Thyroid gland (tissue), 4 donors: Measurements from ENCODE around the gene TNFSF9.

Experiments
- POLR2A ChIP-seq, 2 donors: fragments of 450-650 bp; IDR thresholded peaks; one replicate each; pipeline ENCODE4 v1.6.1; 2017; ENCODE audit warnings: antibody characterized with exemption in 2 of 2, mild to moderate bottlenecking in 2 of 2, moderate library complexity in 1 of 2
- TF ChIP-seq, protein P1 (sequence below), 6 experiments: fragments of 200-600 bp in 3 of 6; fragments of 450-650 bp in 3 of 6; sonication (generic) in 3 of 6; IDR thresholded peaks; one replicate each; pipeline ENCODE4 v1.5.1; 2016 to 2019; ENCODE audit warnings: antibody characterized with exemption in 6 of 6, mild to moderate bottlenecking in 2 of 6, inconsistent platforms in 1 of 6, moderate library complexity in 1 of 6

DNA sequence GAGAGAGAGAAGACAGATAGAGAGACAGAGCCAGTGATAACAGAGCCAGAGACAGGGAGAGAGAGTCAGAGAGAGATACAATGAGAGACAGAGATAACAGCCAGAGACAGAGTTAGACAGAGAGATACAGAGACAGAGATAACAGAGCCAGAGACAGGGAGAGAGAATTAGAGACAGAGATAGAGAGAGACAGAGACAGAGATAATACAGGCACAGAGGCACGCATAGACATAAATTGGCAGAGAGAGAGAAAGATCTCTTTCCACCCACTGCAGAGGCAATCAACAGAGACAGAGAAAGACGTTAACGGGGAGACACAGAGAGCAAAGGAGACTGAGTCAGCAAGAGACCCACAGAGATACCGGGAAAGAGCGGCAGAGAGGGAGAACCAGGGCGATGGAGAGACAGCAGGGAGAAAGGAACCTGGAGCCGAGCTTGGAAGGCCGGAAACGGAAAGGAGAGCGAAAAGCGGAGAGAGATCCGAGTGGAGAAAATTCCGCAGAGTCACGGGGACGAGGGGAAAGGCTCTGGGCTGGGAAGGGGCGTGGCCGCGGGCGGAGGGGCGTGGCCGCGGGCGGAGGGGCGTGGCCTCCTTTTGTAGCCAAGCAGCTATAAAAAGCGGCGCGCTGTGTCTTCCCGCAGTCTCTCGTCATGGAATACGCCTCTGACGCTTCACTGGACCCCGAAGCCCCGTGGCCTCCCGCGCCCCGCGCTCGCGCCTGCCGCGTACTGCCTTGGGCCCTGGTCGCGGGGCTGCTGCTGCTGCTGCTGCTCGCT, at the start of gene TNFSF9:
- TF ChIP-seq, protein P1, sequence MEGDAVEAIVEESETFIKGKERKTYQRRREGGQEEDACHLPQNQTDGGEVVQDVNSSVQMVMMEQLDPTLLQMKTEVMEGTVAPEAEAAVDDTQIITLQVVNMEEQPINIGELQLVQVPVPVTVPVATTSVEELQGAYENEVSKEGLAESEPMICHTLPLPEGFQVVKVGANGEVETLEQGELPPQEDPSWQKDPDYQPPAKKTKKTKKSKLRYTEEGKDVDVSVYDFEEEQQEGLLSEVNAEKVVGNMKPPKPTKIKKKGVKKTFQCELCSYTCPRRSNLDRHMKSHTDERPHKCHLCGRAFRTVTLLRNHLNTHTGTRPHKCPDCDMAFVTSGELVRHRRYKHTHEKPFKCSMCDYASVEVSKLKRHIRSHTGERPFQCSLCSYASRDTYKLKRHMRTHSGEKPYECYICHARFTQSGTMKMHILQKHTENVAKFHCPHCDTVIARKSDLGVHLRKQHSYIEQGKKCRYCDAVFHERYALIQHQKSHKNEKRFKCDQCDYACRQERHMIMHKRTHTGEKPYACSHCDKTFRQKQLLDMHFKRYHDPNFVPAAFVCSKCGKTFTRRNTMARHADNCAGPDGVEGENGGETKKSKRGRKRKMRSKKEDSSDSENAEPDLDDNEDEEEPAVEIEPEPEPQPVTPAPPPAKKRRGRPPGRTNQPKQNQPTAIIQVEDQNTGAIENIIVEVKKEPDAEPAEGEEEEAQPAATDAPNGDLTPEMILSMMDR (IDR thresholded peaks at IDR 0.05): no peak
- TF ChIP-seq POLR2A (IDR thresholded peaks at IDR 0.05): peak in 1 of 2 donors; percentile 66
